Measurements from ENCODE around the gene TCF19.

DNA sequence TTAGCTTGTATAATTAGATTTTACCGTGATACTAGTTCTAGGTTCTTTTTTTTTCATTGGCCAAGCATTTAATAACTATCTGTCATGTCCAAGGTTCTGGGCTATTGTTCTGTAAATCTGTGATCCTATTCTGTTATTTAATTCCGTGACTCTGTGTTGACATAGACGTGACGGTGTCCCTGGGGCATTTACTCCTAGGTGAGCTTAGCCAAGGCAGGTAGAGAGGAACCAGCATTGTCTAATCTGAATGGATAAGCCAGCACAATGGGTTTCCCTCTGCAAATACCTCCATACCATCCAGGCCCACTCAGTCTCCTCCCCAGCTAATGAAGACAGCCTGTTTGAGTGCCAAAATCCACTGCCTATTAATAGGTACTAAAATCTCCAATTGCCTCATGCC is 29.3 kb upstream of the TCF19 start:
- TF ChIP-seq CTCF (IDR thresholded peaks at IDR 0.05) (no peak), POLR2AphosphoS5 (IDR thresholded peaks at IDR 0.05) (no peak)
